OCI-LY1 (cell line): ENCODE data around the gene TRPV6.

ENCODE experiments used
- EZH2 ChIP-seq: fragments of 200-600 bp; sonication (generic), shearing (Covaris generic); IDR thresholded peaks from 2 replicates; pipeline ENCODE4 v1.8.0; 2017; ENCODE audit warnings: borderline replicate concordance, mixed run types, mild to moderate bottlenecking, antibody characterized with exemption, low read length, moderate library complexity, mixed read lengths
- TF ChIP-seq, protein P1 (sequence below): fragments of 200-600 bp; sonication (generic), shearing (Covaris generic); IDR thresholded peaks from 2 replicates; pipeline ENCODE4 v1.5.1; 2017; ENCODE audit warnings: mild to moderate bottlenecking, antibody characterized with exemption, low read length, moderate library complexity, mixed read lengths

DNA sequence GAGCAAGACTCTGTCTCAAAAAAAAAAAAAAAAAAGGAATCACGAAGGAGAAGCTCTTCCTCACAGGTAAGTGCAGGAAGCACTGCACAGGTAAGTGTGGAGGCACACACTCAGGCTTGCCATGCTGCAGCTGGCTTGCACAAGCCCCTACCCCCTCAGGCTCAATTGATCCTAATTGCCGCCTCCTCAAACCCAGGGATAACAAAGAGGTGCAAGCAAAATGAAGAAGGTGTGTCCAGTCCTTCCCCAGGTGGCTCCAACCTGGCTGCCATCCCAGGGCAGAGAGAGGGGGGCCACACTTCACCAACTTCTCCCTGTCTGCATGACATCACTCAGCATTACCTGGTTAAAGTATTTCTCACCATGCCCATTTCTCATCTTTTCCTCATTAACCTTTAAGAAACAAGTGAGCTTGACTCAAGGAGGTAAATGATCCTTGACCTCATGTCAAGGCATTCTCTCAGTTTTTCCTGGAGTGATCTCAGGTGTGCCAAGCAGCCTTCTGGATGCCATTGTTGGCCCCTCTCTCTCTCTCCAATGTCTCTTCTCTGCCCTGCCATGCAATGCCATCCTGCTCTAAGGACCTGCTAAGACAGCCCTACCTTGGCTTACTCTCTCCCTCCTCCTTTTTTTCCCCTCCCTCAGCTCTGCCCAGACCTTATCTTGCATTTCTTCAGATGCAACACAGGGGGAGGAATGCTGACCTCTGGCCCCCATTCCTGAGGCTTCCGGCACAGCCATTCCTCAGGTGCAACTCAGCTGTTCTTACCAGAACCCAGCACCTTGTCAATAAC lies 13.0 kb upstream of the TRPV6 start:
- TF ChIP-seq, protein P1, sequence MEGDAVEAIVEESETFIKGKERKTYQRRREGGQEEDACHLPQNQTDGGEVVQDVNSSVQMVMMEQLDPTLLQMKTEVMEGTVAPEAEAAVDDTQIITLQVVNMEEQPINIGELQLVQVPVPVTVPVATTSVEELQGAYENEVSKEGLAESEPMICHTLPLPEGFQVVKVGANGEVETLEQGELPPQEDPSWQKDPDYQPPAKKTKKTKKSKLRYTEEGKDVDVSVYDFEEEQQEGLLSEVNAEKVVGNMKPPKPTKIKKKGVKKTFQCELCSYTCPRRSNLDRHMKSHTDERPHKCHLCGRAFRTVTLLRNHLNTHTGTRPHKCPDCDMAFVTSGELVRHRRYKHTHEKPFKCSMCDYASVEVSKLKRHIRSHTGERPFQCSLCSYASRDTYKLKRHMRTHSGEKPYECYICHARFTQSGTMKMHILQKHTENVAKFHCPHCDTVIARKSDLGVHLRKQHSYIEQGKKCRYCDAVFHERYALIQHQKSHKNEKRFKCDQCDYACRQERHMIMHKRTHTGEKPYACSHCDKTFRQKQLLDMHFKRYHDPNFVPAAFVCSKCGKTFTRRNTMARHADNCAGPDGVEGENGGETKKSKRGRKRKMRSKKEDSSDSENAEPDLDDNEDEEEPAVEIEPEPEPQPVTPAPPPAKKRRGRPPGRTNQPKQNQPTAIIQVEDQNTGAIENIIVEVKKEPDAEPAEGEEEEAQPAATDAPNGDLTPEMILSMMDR = no peak
- no peak for TF ChIP-seq EZH2
